ENCODE measurements around the gene ALOX5.

DNA sequence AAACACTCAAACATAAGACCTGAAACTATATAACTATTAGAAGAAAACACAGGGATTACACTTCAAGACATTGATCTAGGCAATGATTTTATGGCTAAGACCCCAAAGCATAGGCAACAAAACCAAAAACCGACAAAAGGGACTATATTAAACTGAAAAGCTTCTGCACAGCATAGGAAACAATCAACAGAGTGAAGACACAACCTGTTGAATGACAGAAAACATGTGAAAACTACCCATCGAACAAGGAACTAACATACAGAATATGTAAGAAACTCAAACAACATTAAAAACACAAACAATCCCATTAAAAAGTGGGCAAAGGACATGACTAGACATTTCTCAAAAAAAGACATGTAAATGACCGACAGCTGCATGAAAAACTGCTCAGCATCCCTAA lies 109.0 kb downstream of the ALOX5 start:
- TF ChIP-seq, protein P1, sequence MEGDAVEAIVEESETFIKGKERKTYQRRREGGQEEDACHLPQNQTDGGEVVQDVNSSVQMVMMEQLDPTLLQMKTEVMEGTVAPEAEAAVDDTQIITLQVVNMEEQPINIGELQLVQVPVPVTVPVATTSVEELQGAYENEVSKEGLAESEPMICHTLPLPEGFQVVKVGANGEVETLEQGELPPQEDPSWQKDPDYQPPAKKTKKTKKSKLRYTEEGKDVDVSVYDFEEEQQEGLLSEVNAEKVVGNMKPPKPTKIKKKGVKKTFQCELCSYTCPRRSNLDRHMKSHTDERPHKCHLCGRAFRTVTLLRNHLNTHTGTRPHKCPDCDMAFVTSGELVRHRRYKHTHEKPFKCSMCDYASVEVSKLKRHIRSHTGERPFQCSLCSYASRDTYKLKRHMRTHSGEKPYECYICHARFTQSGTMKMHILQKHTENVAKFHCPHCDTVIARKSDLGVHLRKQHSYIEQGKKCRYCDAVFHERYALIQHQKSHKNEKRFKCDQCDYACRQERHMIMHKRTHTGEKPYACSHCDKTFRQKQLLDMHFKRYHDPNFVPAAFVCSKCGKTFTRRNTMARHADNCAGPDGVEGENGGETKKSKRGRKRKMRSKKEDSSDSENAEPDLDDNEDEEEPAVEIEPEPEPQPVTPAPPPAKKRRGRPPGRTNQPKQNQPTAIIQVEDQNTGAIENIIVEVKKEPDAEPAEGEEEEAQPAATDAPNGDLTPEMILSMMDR (conservative IDR thresholded peaks at IDR 0.05; ENCODE audit: low read depth, low read length), result no peak
- TF ChIP-seq FOS (IDR thresholded peaks at IDR 0.05; ENCODE audit: low read depth, low read length) (no peak), CHD1 (IDR thresholded peaks at IDR 0.05; ENCODE audit: low read depth, low read length) (no peak), MAZ (IDR thresholded peaks at IDR 0.05; ENCODE audit: borderline replicate concordance, low read depth, low read length) (no peak)

Measured in IMR-90 (cell line).